B cell (primary cell): Measurements from ENCODE around the gene TSPAN8. TPM values are rescaled to one million over a fixed set of nuclear protein-coding genes. Genes with fewer than 3 reads are reported as not detected.
"Not testable (repeated sequence)": the region's sequence is repeated elsewhere in the genome, so short reads cannot be mapped to it uniquely, and the experiment has no call there.

Source experiments
- ATAC-seq: fragments of 200-7000 bp; cut with Tn5 transposase; one replicate; pipeline ENCODE4 v1.10.0; 2021; ENCODE audit warnings: low read depth, mild to moderate bottlenecking, moderate number of reproducible peaks, moderate library complexity
- CTCF ChIA-PET: fragments of 350-600 bp; sonication (Branson Sonifier 250); formaldehyde crosslinking; loops from one replicate; lab custom pipeline; 2021; ENCODE audit warnings: antibody characterized with exemption, inconsistent platforms; lab: Charles Lee
- POLR2A ChIA-PET: fragments of 350-600 bp; sonication (Branson Sonifier 250); formaldehyde crosslinking; loops from one replicate; lab custom pipeline; 2021; ENCODE audit warnings: antibody characterized with exemption; lab: Charles Lee
- DNase-seq: peaks from one replicate; pipeline ENCODE4 v3.0.0; 2013
- H2AFZ ChIP-seq: 2 replicates; pipeline ENCODE4 v1.6.1; 2012; ENCODE audit warnings: mild to moderate bottlenecking, low read depth, low read length; ENCODE audit not compliant: insufficient read depth, poor library complexity, severe bottlenecking
- H3K27ac ChIP-seq, 2 donors: 1 replicate in 1 of 2; 2 replicates in 1 of 2; pipeline ENCODE4 v1.5.1; 2012 to 2013; ENCODE audit warnings: low read length in 2 of 2, mild to moderate bottlenecking in 2 of 2, moderate library complexity in 1 of 2
- H3K27me3 ChIP-seq, 4 experiments: fragments of 200-600 bp in 1 of 4; sonication (generic) in 1 of 4; replicated peaks in 1 of 4; 1 replicate in 2 of 4; 2 replicates in 2 of 4; pipeline versions ENCODE4 v1.6.1 to v1.7.0; 2013 to 2016; ENCODE audit warnings: low read length in 3 of 4, mild to moderate bottlenecking in 2 of 4, mixed read lengths in 1 of 4, moderate library complexity in 1 of 4; ENCODE audit not compliant: insufficient read depth in 4 of 4, control insufficient read depth in 3 of 4; ENCODE audit errors: control extremely low read depth in 1 of 4
- H3K36me3 ChIP-seq, 2 experiments: replicated peaks in 1 of 2; 1 replicate in 1 of 2; 2 replicates in 1 of 2; pipeline versions ENCODE4 v1.6.1 to v1.7.1; 2013; ENCODE audit warnings: low read length in 1 of 2; ENCODE audit not compliant: insufficient read depth in 2 of 2, control insufficient read depth in 1 of 2; ENCODE audit errors: control extremely low read depth in 1 of 2, extremely low read depth in 1 of 2
- H3K4me1 ChIP-seq, 2 donors: fragments of 200-600 bp in 1 of 2; sonication (generic) in 1 of 2; 1 replicate in 1 of 2; 2 replicates in 1 of 2; pipeline versions ENCODE4 v1.5.1 to v1.6.1; 2013 to 2017; ENCODE audit warnings: low read length in 2 of 2; ENCODE audit not compliant: control insufficient read depth in 2 of 2, insufficient read depth in 2 of 2
- H3K4me2 ChIP-seq: replicated peaks from 2 replicates; pipeline ENCODE3; 2012; ENCODE audit warnings: mild to moderate bottlenecking, low read depth, low read length; ENCODE audit not compliant: poor library complexity, severe bottlenecking
- H3K4me3 ChIP-seq, 5 experiments: fragments of 200-600 bp in 1 of 5; sonication (generic) in 1 of 5; 1 replicate in 3 of 5; 2 replicates in 2 of 5; pipeline versions ENCODE4 v1.5.1 to v1.7.0; 2011 to 2016; ENCODE audit warnings: low read length in 4 of 5, mild to moderate bottlenecking in 4 of 5, low read depth in 2 of 5, control low read depth in 1 of 5, moderate library complexity in 1 of 5; ENCODE audit not compliant: insufficient read depth in 1 of 5; ENCODE audit errors: control extremely low read depth in 1 of 5, extremely low read depth in 1 of 5
- H3K79me2 ChIP-seq: fragments of 200-600 bp; sonication (generic); one replicate; pipeline ENCODE4 v1.6.0; 2016; ENCODE audit warnings: low read length; ENCODE audit not compliant: control insufficient read depth, insufficient read depth
- H3K9ac ChIP-seq: fragments of 200-600 bp; sonication (generic); 2 replicates; pipeline ENCODE4 v1.6.1; 2017; ENCODE audit warnings: mild to moderate bottlenecking, low read length, moderate library complexity
- H3K9me3 ChIP-seq, 3 donors: one replicate each; pipeline versions ENCODE4 v1.6.1 to v1.7.1; 2013; ENCODE audit warnings: low read length in 2 of 3; ENCODE audit not compliant: control insufficient read depth in 2 of 3, insufficient read depth in 1 of 3; ENCODE audit errors: control extremely low read depth in 1 of 3
- H4K20me1 ChIP-seq: 2 replicates; pipeline ENCODE4 v1.6.0; 2012; ENCODE audit warnings: mild to moderate bottlenecking, low read length; ENCODE audit not compliant: insufficient read depth, control insufficient read depth, poor library complexity, severe bottlenecking
- H3K27ac Mint-ChIP-seq: one replicate; pipeline ENCODE4 v1.8.0; 2021; ENCODE audit warnings: mixed read lengths
- H3K27me3 Mint-ChIP-seq: one replicate; pipeline ENCODE4 v1.8.0; 2021; ENCODE audit warnings: mixed read lengths
- H3K4me1 Mint-ChIP-seq: one replicate; pipeline ENCODE4 v1.8.0; 2021; ENCODE audit warnings: mixed read lengths
- H3K4me3 Mint-ChIP-seq: one replicate; pipeline ENCODE4 v1.8.0; 2021; ENCODE audit warnings: mixed read lengths
- H3K9me3 Mint-ChIP-seq: one replicate; pipeline ENCODE4 v1.8.0; 2022; ENCODE audit warnings: mixed read lengths; ENCODE audit not compliant: insufficient read depth
- CTCF ChIP-seq: fragments of 200-600 bp; IDR thresholded peaks from one replicate; pipeline ENCODE4 v1.8.0; 2022; ENCODE audit warnings: antibody characterized with exemption, mild to moderate bottlenecking
- EZH2 ChIP-seq: IDR thresholded peaks from 2 replicates; pipeline ENCODE4 v1.6.1; 2012; ENCODE audit warnings: borderline replicate concordance, low read depth, mild to moderate bottlenecking, moderate library complexity, low read length; ENCODE audit not compliant: insufficient read depth, poor library complexity, severe bottlenecking
- WGBS: methylation state at CpG from one replicate; pipeline ENCODE4 v1.1.5; 2013; ENCODE audit warnings: missing lambda C conversion rate; ENCODE audit not compliant: insufficient coverage; 5-methylcytosine and 5-hydroxymethylcytosine counted together
- intact Hi-C: fragments of 100-400 bp; cut with micrococcal nuclease; formaldehyde crosslinking; loops from one replicate; pipeline ENCODE4 v1.10.0; 2022
- polyA plus RNA-seq: library from polyadenylated mRNA; depleted of rRNA; stranded (reverse); fragments of >200 nt; gene quantifications from 2 replicates; pipeline ENCODE4 v1.2.3, GENCODE V29; 2012
- total RNA-seq, 2 donors: library from RNA; stranded (reverse); fragments of 120-200 nt in 1 of 2; gene quantifications; 1 replicate in 1 of 2; 2 replicates in 1 of 2; pipeline versions ENCODE4 v1.2.3 to v1.2.4, GENCODE V29; 2013 to 2022

TSPAN8 gene
- total and polyA plus RNA-seq, 2 donors (not counting 1 experiment from before 2014, with no cell fraction given) = not detected

GRCh38 chr12:71124835-71125460, 32.9 kb downstream of the TSPAN8 start:
- H3K4me3 Mint-ChIP-seq = no peak overlapping the region
- H3K4me1 Mint-ChIP-seq = no peaks in the 10 kb centered on the region
- CTCF ChIA-PET = no interaction called here
- no peaks in the 10 kb centered on the region for H3K27me3 ChIP-seq
- H3K27ac Mint-ChIP-seq = no peak overlapping the region
- no peaks in the 10 kb centered on the region for H3K79me2 ChIP-seq
- no peaks in the 10 kb centered on the region for H3K4me1 ChIP-seq
- no peak overlapping the region for H3K4me3 ChIP-seq
- intact Hi-C loops = no loop called here
- H3K36me3 ChIP-seq = no peaks in the 10 kb centered on the region
- no peaks in the 10 kb centered on the region for H3K9me3 Mint-ChIP-seq
- WGBS = 83% methylated on average over 1 of the region's 5 CpGs
- no peaks in the 10 kb centered on the region for H4K20me1 ChIP-seq
- no peak overlapping the region for H3K9ac ChIP-seq
- H3K9me3 ChIP-seq = peaks cover 0 to 2% (median 0%) of the 10 kb centered on the region in 3 donors
- no peak overlapping the region for H2AFZ ChIP-seq
- POLR2A ChIA-PET = no interaction called here
- H3K27me3 Mint-ChIP-seq = no peaks in the 10 kb centered on the region
- no peak overlapping the region for H3K4me2 ChIP-seq
- H3K27ac ChIP-seq = no peak overlapping the region
- DNase-seq = no peak
- TF ChIP-seq CTCF = no peak
- TF ChIP-seq EZH2 = no peak
- no peak for ATAC-seq

- ATAC-seq, DNase-seq, H3K27me3 Mint-ChIP-seq, H3K4me2 ChIP-seq, H3K36me3 ChIP-seq, H3K4me3 Mint-ChIP-seq, intact Hi-C loops, H3K9me3 Mint-ChIP-seq, H3K4me1 ChIP-seq, H3K27me3 ChIP-seq, H2AFZ ChIP-seq, CTCF ChIA-PET, H3K27ac Mint-ChIP-seq, POLR2A ChIA-PET, H3K27ac ChIP-seq, H3K9ac ChIP-seq, H3K4me1 Mint-ChIP-seq, H3K4me3 ChIP-seq, H3K79me2 ChIP-seq, H4K20me1 ChIP-seq: not testable (repeated sequence)
- no CpG with 5 or more reads among the region's 1 CpG for WGBS
- H3K9me3 ChIP-seq = peaks cover 0 to 20% (median 0%) of the 10 kb centered on the region in 3 donors
Observed at GRCh38 chr12:71113148-71113547, 44.7 kb downstream of the TSPAN8 start.
